IMR-90 (cell line): ENCODE measurements around the gene CXCL16. TPM values are rescaled to one million over a fixed set of nuclear protein-coding genes. Genes with fewer than 3 reads are reported as not detected.
A peak's percentile ranks its signal among the peaks of the same experiment; 100 is the strongest.

ENCODE experiments used
- ATAC-seq: fragments of 200-7000 bp; cut with Tn5 transposase; 2 replicates; pipeline ENCODE4 v1.9.1; 2020; ENCODE audit warnings: low read depth, mild to moderate bottlenecking, moderate library complexity
- BruUV-seq: library from RNA; stranded (reverse); fragments of 400-500 nt; replicated peaks from 2 replicates; lab custom pipeline; 2021; lab: Mats Ljungman, UMichigan
- CTCF ChIA-PET: fragments of 300-600 bp; formaldehyde crosslinking; extraction: SDS; loops from one replicate; lab custom pipeline; 2021; ENCODE audit warnings: antibody characterized with exemption; lab: Yijun Ruan, JAX
- POLR2A ChIA-PET: fragments of 300-600 bp; sonication (Branson Sonifier 250); formaldehyde crosslinking; loops from one replicate; lab custom pipeline; 2022; ENCODE audit warnings: antibody characterized with exemption; ENCODE audit not compliant: unreplicated experiment; lab: Charles Lee
- DNase-seq: peaks from one replicate; pipeline ENCODE4 v3.0.0; 2013
- H2AFZ ChIP-seq: replicated peaks from 2 replicates; pipeline ENCODE3; 2013; ENCODE audit warnings: low read length, mild to moderate bottlenecking; ENCODE audit not compliant: poor library complexity
- H2AK5ac ChIP-seq: 2 replicates; pipeline ENCODE4 v1.6.1; 2013; ENCODE audit warnings: low read depth, low read length, inconsistent platforms
- H2AK9ac ChIP-seq: replicated peaks from 2 replicates; pipeline ENCODE3; 2013; ENCODE audit warnings: mild to moderate bottlenecking, low read depth, low read length, moderate library complexity; ENCODE audit not compliant: poor library complexity
- H2BK120ac ChIP-seq: 2 replicates; pipeline ENCODE4 v1.6.1; 2013; ENCODE audit warnings: low read depth, low read length, inconsistent platforms
- H2BK15ac ChIP-seq: 3 replicates; pipeline ENCODE4 v1.6.1; 2013; ENCODE audit warnings: low read depth, low read length, inconsistent platforms
- H2BK20ac ChIP-seq: 2 replicates; pipeline ENCODE4 v1.6.1; 2013; ENCODE audit warnings: low read depth, mild to moderate bottlenecking, inconsistent platforms, low read length, moderate library complexity
- H2BK5ac ChIP-seq: 2 replicates; pipeline ENCODE4 v1.6.1; 2013; ENCODE audit warnings: mild to moderate bottlenecking, low read depth, low read length, inconsistent platforms; ENCODE audit not compliant: poor library complexity, severe bottlenecking
- H3K14ac ChIP-seq: replicated peaks from 2 replicates; pipeline ENCODE4 v1.6.1; 2013; ENCODE audit warnings: low read depth, low read length, inconsistent platforms
- H3K18ac ChIP-seq: 2 replicates; pipeline ENCODE4 v1.6.1; 2013; ENCODE audit warnings: low read depth, low read length, control low read depth
- H3K23ac ChIP-seq: 2 replicates; pipeline ENCODE4 v1.6.1; 2013; ENCODE audit warnings: low read depth, low read length, inconsistent platforms
- H3K27ac ChIP-seq: 2 replicates; pipeline ENCODE4 v1.5.1; 2013; ENCODE audit warnings: mild to moderate bottlenecking, control low read depth, low read length; ENCODE audit not compliant: insufficient read depth
- H3K27me3 ChIP-seq: 2 replicates; pipeline ENCODE4 v1.6.1; 2013; ENCODE audit warnings: low read length; ENCODE audit not compliant: control insufficient read depth, insufficient read depth
- H3K36me3 ChIP-seq: 2 replicates; pipeline ENCODE4 v1.6.1; 2013; ENCODE audit warnings: low read length, mixed read lengths; ENCODE audit not compliant: control insufficient read depth, insufficient read depth
- H3K4ac ChIP-seq: 2 replicates; pipeline ENCODE4 v1.6.1; 2013; ENCODE audit warnings: low read depth, low read length, inconsistent platforms
- H3K4me1 ChIP-seq: 2 replicates; pipeline ENCODE4 v1.6.1; 2013; ENCODE audit warnings: low read length, mixed read lengths; ENCODE audit not compliant: control insufficient read depth, insufficient read depth
- H3K4me2 ChIP-seq: 2 replicates; pipeline ENCODE4 v1.6.1; 2013; ENCODE audit warnings: low read depth, mild to moderate bottlenecking, control low read depth, low read length, moderate library complexity
- H3K4me3 ChIP-seq: 2 replicates; pipeline ENCODE4 v1.5.1; 2013; ENCODE audit warnings: low read depth, mild to moderate bottlenecking, control low read depth, low read length, moderate library complexity; ENCODE audit not compliant: insufficient read depth
- H3K56ac ChIP-seq: 2 replicates; pipeline ENCODE4 v1.6.1; 2013; ENCODE audit warnings: low read length, inconsistent platforms; ENCODE audit not compliant: insufficient read depth; ENCODE audit errors: extremely low read depth
- H3K79me1 ChIP-seq, 2 experiments: 2 replicates each; pipeline ENCODE4 v1.6.1; 2013; ENCODE audit warnings: low read length in 2 of 2, inconsistent platforms in 1 of 2, low read depth in 1 of 2
- H3K9ac ChIP-seq: 2 replicates; pipeline ENCODE4 v1.6.1; 2013; ENCODE audit warnings: low read depth, low read length, control low read depth
- H3K9me1 ChIP-seq: 2 replicates; pipeline ENCODE4 v1.6.1; 2013; ENCODE audit warnings: low read length, inconsistent platforms; ENCODE audit not compliant: insufficient read depth
- H3K9me3 ChIP-seq: 2 replicates; pipeline ENCODE4 v1.6.1; 2013; ENCODE audit warnings: low read length; ENCODE audit not compliant: control insufficient read depth, insufficient read depth
- H4K20me1 ChIP-seq: 2 replicates; pipeline ENCODE4 v1.6.1; 2013; ENCODE audit warnings: low read length, inconsistent platforms; ENCODE audit not compliant: insufficient read depth
- H4K5ac ChIP-seq: 2 replicates; pipeline ENCODE4 v1.6.1; 2013; ENCODE audit warnings: mild to moderate bottlenecking, low read depth, low read length, control low read depth
- H4K8ac ChIP-seq, 2 experiments: 2 replicates each; pipeline ENCODE4 v1.6.1; 2013; ENCODE audit warnings: low read depth in 2 of 2, low read length in 2 of 2, control low read depth in 1 of 2, inconsistent platforms in 1 of 2
- H4K91ac ChIP-seq: 2 replicates; pipeline ENCODE4 v1.6.1; 2013; ENCODE audit warnings: low read depth, low read length, inconsistent platforms; ENCODE audit not compliant: insufficient read depth
- BHLHE40 ChIP-seq: fragments of 150-350 bp; IDR thresholded peaks from 2 replicates; pipeline ENCODE4 v1.6.1; 2016; ENCODE audit warnings: mild to moderate bottlenecking, low read depth, low read length
- CHD1 ChIP-seq: IDR thresholded peaks from 2 replicates; pipeline ENCODE4 v1.6.1; 2012; ENCODE audit warnings: low read depth, low read length, improper control_type of control experiment
- FOS ChIP-seq: fragments of 150-350 bp; IDR thresholded peaks from 2 replicates; pipeline ENCODE4 v1.6.1; 2016; ENCODE audit warnings: low read depth, low read length
- MAFK ChIP-seq: IDR thresholded peaks from 2 replicates; pipeline ENCODE4 v1.6.1; 2012; ENCODE audit warnings: low read depth, low read length, improper control_type of control experiment
- MXI1 ChIP-seq: IDR thresholded peaks from 2 replicates; pipeline ENCODE4 v1.6.1; 2012; ENCODE audit warnings: low read depth, mild to moderate bottlenecking, low read length, moderate library complexity, borderline replicate concordance
- POLR2A ChIP-seq: IDR thresholded peaks from 2 replicates; pipeline ENCODE4 v1.6.1; 2012; ENCODE audit warnings: mild to moderate bottlenecking, low read depth, low read length
- RAD21 ChIP-seq: IDR thresholded peaks from 2 replicates; pipeline ENCODE4 v1.6.1; 2012; ENCODE audit warnings: low read length, improper control_type of control experiment
- RCOR1 ChIP-seq: IDR thresholded peaks from 2 replicates; pipeline ENCODE4 v1.6.1; 2012; ENCODE audit warnings: mild to moderate bottlenecking, low read length, improper control_type of control experiment; ENCODE audit not compliant: insufficient replicate concordance
- RFX5 ChIP-seq: IDR thresholded peaks from 2 replicates; pipeline ENCODE4 v1.8.0; 2012; ENCODE audit warnings: low read depth, mild to moderate bottlenecking, low read length, moderate library complexity
- SMC3 ChIP-seq: fragments of 150-350 bp; IDR thresholded peaks from 2 replicates; pipeline ENCODE4 v1.6.1; 2016; ENCODE audit warnings: low read depth, mild to moderate bottlenecking, antibody characterized with exemption, low read length, moderate library complexity
- WGBS, 2 experiments: methylation state at CpG; one replicate each; pipeline versions ENCODE4 v1.1.5 to v1.1.7; 2013; ENCODE audit warnings: missing lambda C conversion rate in 2 of 2; ENCODE audit not compliant: insufficient read length in 1 of 2; ENCODE audit errors: extremely low coverage in 2 of 2; 5-methylcytosine and 5-hydroxymethylcytosine counted together
- dilution Hi-C: fragments of 300-500 bp; cut with HindIII; formaldehyde crosslinking; loops from one replicate; pipeline ENCODE4 v1.14.3; 2018; ENCODE audit warnings: low sequenced_read_pairs; ENCODE audit not compliant: unreplicated experiment
- in situ Hi-C: fragments of 300-500 bp; cut with MboI; formaldehyde crosslinking; loops from 3 replicates; pipeline ENCODE4 v1.14.3; 2019; ENCODE audit warnings: low sequenced_read_pairs, inconsistent platforms, mixed read lengths
- intact Hi-C: fragments of 100-400 bp; cut with micrococcal nuclease; formaldehyde crosslinking; loops from 2 replicates; pipeline ENCODE4 v1.10.0; 2022
- polyA plus RNA-seq, 3 experiments: library from polyadenylated mRNA; depleted of rRNA; stranded (reverse); fragments of >200 nt; gene quantifications; 2 replicates each; pipeline ENCODE4 v1.2.3, GENCODE V29; 2012; ENCODE audit warnings: low replicate concordance in 1 of 3
- total RNA-seq: library from RNA; depleted of rRNA; stranded (reverse); fragments of >200 nt; gene quantifications from 2 replicates; pipeline ENCODE4 v1.2.3, GENCODE V29; 2012
- TF ChIP-seq, protein P1 (sequence below): fragments of 150-350 bp; IDR thresholded peaks from 2 replicates; pipeline ENCODE4 v1.6.1; 2016; ENCODE audit warnings: low read depth, mild to moderate bottlenecking, low read length, moderate library complexity, borderline replicate concordance
- TF ChIP-seq, protein P2 (sequence below): conservative IDR thresholded peaks from 2 replicates; pipeline ENCODE4 v1.5.1; 2012; ENCODE audit warnings: mild to moderate bottlenecking, low read depth, low read length, improper control_type of control experiment
- TF ChIP-seq, protein P3 (sequence below): fragments of 150-350 bp; IDR thresholded peaks from 2 replicates; pipeline ENCODE4 v1.6.1; 2017; ENCODE audit warnings: mild to moderate bottlenecking, antibody characterized with exemption, low read length, low read depth

The CXCL16 gene
- total and polyA plus RNA-seq, 2 of the 4 experiments (the other 2 are of a cell fraction) = 0.36 to 1.6 TPM

DNA sequence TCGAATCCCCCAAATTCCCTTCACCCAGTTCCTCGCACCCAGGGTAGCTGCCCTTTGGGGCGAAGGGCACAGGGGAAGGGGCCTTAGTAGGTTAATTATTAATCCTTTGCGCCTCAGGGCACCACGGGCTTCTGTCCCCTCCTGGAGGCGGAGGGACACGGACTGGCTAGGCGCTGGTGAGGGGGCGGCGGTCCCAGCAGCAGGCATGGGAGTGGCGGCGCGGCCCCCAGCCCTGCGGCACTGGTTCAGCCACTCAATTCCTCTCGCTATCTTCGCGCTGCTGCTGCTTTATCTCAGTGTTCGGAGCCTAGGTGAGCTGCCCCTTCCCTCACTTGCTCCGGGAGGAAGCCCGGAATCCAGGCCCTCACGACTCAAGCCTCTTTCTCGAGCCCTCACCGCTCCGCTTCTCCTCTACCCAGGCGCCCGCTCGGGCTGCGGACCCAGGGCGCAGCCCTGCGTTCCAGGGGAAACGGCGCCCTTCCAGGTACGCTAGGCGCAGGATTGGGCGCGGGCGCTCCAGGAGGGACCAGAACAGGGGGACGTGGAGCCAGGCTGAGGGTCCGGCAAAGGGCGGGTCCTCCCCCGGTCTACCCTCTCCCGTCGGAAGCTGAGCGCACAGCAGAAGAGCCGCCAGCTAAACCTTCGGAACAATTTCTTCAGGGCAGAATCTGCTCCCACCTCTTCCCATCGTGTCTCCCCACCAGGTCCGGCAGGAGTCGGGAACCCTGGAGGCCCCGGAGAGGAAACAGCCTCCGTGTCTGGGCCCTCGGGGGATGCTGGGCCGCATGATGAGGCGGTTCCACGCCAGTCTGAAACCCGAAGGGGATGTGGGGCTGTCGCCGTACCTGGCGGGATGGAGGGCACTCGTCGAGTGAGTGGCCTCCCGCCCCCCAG, 49.3 kb upstream of the CXCL16 start, which contains the start of gene GLTPD2:
GLTPD2 (plus strand) TSS at position 158 of the 894 bp plus-strand sequence; CDS start at position 206, 48 bp downstream.
- H3K27ac ChIP-seq = peak within 1 kb of the TSS; percentile 53; the same call in 1 of the 2 replicates
- peaks cover 5% of the 10 kb centered on the region; the same call in 1 of the 2 replicates for H3K4me1 ChIP-seq
- H4K20me1 ChIP-seq = no peaks in the 10 kb centered on the region
- no peak within 1 kb of the TSS for H2AK5ac ChIP-seq
- peak within 1 kb of the TSS; percentile 87 for H2AK9ac ChIP-seq
- BruUV-seq = no TSS peak
- no peaks in the 10 kb centered on the region for H3K36me3 ChIP-seq
- H3K4me2 ChIP-seq = peak within 1 kb of the TSS; percentile 78
- ChIA-PET POLR2A (no interaction called here), CTCF (interaction anchor here (0.6 to 1.5 kb wide), 5 partner anchors 10 to 107 kb away, joined by 3 to 6 read pairs (median 5); no protein-coding TSS in a partner anchor)
- no peak within 1 kb of the TSS for H2BK15ac ChIP-seq
- H2BK5ac ChIP-seq = peak within 1 kb of the TSS; percentile 36
- H4K5ac ChIP-seq = 0 out of 2 replicates have a peak within 1 kb of the TSS, but pooled peaks have one; percentile 31
- H3K18ac ChIP-seq = no peak within 1 kb of the TSS
- H3K4ac ChIP-seq = peak within 1 kb of the TSS; percentile 40; the same call in 1 of the 2 replicates
- intact Hi-C loops (no loop called here), in situ Hi-C loops (loop anchor here (5.0 kb wide), 1 partner anchor 93 kb away; no protein-coding TSS in a partner anchor), dilution Hi-C loops (no loop called here)
- DNase-seq (no peak), ATAC-seq (no peak)
- 0 out of 2 replicates have a peak within 1 kb of the TSS, but pooled peaks have one; percentile 16 for H3K23ac ChIP-seq
- peaks cover 0 to 5% of the 10 kb centered on the region in 2 experiments; a peak in 2 of 4 replicates for H3K79me1 ChIP-seq
- H2BK20ac ChIP-seq = no peak within 1 kb of the TSS
- peaks cover 4% of the 10 kb centered on the region for H3K9me1 ChIP-seq
- H3K56ac ChIP-seq = no peak within 1 kb of the TSS
- peak within 1 kb of the TSS; percentile 64 for H3K4me3 ChIP-seq
- H4K91ac ChIP-seq = no peak within 1 kb of the TSS
- 26% methylated on average over 23 of the region's 62 CpGs; no CpG with 5 or more reads in 1 of the 2 experiments for WGBS, 2 experiments
- peak within 1 kb of the TSS; percentile 49 to 81; a peak in 3 of 4 replicates for H4K8ac ChIP-seq
- peak within 1 kb of the TSS; percentile 99 for H2AFZ ChIP-seq
- H3K14ac ChIP-seq = peak within 1 kb of the TSS; percentile 32; the same call in 1 of the 2 replicates
- no peaks in the 10 kb centered on the region for H3K9me3 ChIP-seq
- peak within 1 kb of the TSS; percentile 49 for H3K9ac ChIP-seq
- H2BK120ac ChIP-seq = no peak within 1 kb of the TSS
- peaks cover 22% of the 10 kb centered on the region for H3K27me3 ChIP-seq
- no peak for TF ChIP-seq SMC3
- no peak for TF ChIP-seq BHLHE40
- no peak for TF ChIP-seq POLR2A
- no peak for TF ChIP-seq RAD21
- TF ChIP-seq, protein P1, sequence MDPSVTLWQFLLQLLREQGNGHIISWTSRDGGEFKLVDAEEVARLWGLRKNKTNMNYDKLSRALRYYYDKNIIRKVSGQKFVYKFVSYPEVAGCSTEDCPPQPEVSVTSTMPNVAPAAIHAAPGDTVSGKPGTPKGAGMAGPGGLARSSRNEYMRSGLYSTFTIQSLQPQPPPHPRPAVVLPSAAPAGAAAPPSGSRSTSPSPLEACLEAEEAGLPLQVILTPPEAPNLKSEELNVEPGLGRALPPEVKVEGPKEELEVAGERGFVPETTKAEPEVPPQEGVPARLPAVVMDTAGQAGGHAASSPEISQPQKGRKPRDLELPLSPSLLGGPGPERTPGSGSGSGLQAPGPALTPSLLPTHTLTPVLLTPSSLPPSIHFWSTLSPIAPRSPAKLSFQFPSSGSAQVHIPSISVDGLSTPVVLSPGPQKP = no peak
- TF ChIP-seq RCOR1 = no peak
- TF ChIP-seq MAFK = no peak
- TF ChIP-seq, protein P2, sequence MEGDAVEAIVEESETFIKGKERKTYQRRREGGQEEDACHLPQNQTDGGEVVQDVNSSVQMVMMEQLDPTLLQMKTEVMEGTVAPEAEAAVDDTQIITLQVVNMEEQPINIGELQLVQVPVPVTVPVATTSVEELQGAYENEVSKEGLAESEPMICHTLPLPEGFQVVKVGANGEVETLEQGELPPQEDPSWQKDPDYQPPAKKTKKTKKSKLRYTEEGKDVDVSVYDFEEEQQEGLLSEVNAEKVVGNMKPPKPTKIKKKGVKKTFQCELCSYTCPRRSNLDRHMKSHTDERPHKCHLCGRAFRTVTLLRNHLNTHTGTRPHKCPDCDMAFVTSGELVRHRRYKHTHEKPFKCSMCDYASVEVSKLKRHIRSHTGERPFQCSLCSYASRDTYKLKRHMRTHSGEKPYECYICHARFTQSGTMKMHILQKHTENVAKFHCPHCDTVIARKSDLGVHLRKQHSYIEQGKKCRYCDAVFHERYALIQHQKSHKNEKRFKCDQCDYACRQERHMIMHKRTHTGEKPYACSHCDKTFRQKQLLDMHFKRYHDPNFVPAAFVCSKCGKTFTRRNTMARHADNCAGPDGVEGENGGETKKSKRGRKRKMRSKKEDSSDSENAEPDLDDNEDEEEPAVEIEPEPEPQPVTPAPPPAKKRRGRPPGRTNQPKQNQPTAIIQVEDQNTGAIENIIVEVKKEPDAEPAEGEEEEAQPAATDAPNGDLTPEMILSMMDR = no peak; the same call in 1 of the 2 replicates
- TF ChIP-seq FOS = no peak
- TF ChIP-seq MXI1 = no peak
- TF ChIP-seq RFX5 = no peak
- TF ChIP-seq CHD1 = no peak
- TF ChIP-seq, protein P3, sequence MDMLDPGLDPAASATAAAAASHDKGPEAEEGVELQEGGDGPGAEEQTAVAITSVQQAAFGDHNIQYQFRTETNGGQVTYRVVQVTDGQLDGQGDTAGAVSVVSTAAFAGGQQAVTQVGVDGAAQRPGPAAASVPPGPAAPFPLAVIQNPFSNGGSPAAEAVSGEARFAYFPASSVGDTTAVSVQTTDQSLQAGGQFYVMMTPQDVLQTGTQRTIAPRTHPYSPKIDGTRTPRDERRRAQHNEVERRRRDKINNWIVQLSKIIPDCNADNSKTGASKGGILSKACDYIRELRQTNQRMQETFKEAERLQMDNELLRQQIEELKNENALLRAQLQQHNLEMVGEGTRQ = no peak
